Uterus (tissue), 2 donors: ENCODE data around the gene ABCG2.

ENCODE experiments used
- POLR2A ChIP-seq, 2 donors: fragments of 450-650 bp; IDR thresholded peaks; one replicate each; pipeline ENCODE4 v1.6.1; 2016; ENCODE audit warnings: antibody characterized with exemption in 2 of 2, mild to moderate bottlenecking in 1 of 2, moderate library complexity in 1 of 2
- TF ChIP-seq, protein P1 (sequence below), 4 experiments: fragments of 200-600 bp in 2 of 4; fragments of 450-650 bp in 2 of 4; sonication (generic) in 2 of 4; IDR thresholded peaks; one replicate each; pipeline ENCODE4 v1.5.1; 2016 to 2019; ENCODE audit warnings: antibody characterized with exemption in 4 of 4, mild to moderate bottlenecking in 2 of 4, moderate library complexity in 1 of 4

DNA sequence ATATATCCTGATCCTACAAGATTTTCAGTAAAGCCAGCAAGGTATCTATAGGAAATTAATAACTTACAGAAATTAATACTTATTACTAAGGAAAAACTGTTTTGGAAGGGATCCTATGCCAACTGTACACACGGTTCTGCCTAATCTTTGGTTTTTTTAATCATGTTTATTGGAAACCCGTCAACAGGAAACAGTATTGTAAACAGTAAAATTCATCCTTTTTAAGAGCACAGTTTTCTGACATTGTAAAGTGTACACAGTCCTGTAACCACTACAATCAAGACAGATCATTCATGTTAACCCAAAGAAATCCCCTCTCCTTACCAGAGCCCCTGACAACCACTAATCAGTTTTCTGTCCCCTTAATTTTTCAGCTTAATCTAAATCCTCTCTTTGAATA lies 9.9 kb downstream of the ABCG2 start:
- TF ChIP-seq, protein P1, sequence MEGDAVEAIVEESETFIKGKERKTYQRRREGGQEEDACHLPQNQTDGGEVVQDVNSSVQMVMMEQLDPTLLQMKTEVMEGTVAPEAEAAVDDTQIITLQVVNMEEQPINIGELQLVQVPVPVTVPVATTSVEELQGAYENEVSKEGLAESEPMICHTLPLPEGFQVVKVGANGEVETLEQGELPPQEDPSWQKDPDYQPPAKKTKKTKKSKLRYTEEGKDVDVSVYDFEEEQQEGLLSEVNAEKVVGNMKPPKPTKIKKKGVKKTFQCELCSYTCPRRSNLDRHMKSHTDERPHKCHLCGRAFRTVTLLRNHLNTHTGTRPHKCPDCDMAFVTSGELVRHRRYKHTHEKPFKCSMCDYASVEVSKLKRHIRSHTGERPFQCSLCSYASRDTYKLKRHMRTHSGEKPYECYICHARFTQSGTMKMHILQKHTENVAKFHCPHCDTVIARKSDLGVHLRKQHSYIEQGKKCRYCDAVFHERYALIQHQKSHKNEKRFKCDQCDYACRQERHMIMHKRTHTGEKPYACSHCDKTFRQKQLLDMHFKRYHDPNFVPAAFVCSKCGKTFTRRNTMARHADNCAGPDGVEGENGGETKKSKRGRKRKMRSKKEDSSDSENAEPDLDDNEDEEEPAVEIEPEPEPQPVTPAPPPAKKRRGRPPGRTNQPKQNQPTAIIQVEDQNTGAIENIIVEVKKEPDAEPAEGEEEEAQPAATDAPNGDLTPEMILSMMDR (IDR thresholded peaks at IDR 0.05) = no peak
- no peak for TF ChIP-seq POLR2A (IDR thresholded peaks at IDR 0.05)
